Right lobe of liver (tissue), 4 donors: ENCODE measurements around the gene CD8A.

Experiments used
- CTCF ChIP-seq, 4 donors: fragments of 200-600 bp in 3 of 4; fragments of 450-650 bp in 1 of 4; IDR thresholded peaks; one replicate each; pipeline versions ENCODE4 v1.5.1 to v1.8.0; 2016 to 2022; ENCODE audit warnings: antibody characterized with exemption in 4 of 4, mild to moderate bottlenecking in 2 of 4
- POLR2A ChIP-seq: fragments of 450-650 bp; IDR thresholded peaks from one replicate; pipeline ENCODE4 v1.6.1; 2017; ENCODE audit warnings: antibody characterized with exemption, mild to moderate bottlenecking
- donor health status: DM: no; HTN: no; CAD: no.
- donor health status: DM: no; HTN: no; CAD: no.
- donor health status: DM: no; HTN: yes; CAD: no.

- TF ChIP-seq CTCF (IDR thresholded peaks at IDR 0.05) (no peak), POLR2A (no peak)
Measured at GRCh38 chr2:86815611-86816010, 24.9 kb upstream of the CD8A start.
